ENCODE measurements around the gene SORCS3. TPM values are rescaled to one million over a fixed set of nuclear protein-coding genes. Genes with fewer than 3 reads are reported as not detected.

Gene SORCS3
- total and polyA plus RNA-seq, 2 donors (not counting 1 experiment from before 2014, with no cell fraction given): not detected

DNA sequence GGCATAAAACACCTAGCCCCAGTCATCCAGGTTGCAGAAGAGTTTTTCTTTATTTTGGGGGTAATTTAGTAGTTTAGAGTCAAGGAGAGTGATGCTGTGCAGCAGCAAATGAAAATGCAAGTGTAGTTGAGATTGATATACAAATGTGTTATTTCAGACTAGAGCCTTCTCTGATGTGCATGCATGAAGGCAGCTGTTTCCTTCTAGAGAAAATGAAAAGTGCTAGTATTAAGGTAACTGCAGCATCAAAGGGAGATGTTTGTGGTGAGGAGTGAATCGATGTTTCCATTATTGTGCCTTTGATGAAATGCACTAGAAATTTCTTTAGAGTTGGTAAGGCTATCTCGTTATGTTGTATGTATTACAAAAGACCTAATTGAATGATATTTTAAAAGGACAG is 339.3 kb downstream of the SORCS3 start:
- DNase-seq (no peak), ATAC-seq (ENCODE audit: low read depth) (no peak)
- POLR2A ChIA-PET: no interaction called here
- intact Hi-C loops (cut with micrococcal nuclease): no loop called here
- CTCF ChIA-PET: no interaction called here
- H4K20me1 ChIP-seq (ENCODE audit: control insufficient read depth, insufficient read depth, low read length, poor library complexity, severe bottlenecking): no peaks in the 10 kb centered on the region
- H3K4me3 Mint-ChIP-seq: no peak overlapping the region
- H3K4me2 ChIP-seq (replicated peaks; ENCODE audit: low read depth, low read length, poor library complexity, severe bottlenecking): no peak overlapping the region
- no peak overlapping the region for H3K27ac ChIP-seq (ENCODE audit: low read length in 2 of 2)
- no peaks in the 10 kb centered on the region for H3K4me1 Mint-ChIP-seq
- no peaks in the 10 kb centered on the region for H3K27me3 Mint-ChIP-seq
- no peaks in the 10 kb centered on the region for H3K9me3 ChIP-seq (ENCODE audit: control extremely low read depth in 1 of 3, control insufficient read depth in 2 of 3, insufficient read depth in 1 of 3, low read length in 2 of 3)
- no CpG with 5 or more reads among the region's 2 CpGs for WGBS (ENCODE audit: insufficient coverage)
- H2AFZ ChIP-seq (ENCODE audit: insufficient read depth, low read depth, low read length, poor library complexity, severe bottlenecking): no peak overlapping the region
- no peaks in the 10 kb centered on the region for H3K9me3 Mint-ChIP-seq (ENCODE audit: insufficient read depth)
- H3K36me3 ChIP-seq (replicated peaks in 1 of 2; ENCODE audit: control extremely low read depth in 1 of 2, control insufficient read depth in 1 of 2, extremely low read depth in 1 of 2, insufficient read depth in 2 of 2, low read length in 1 of 2): no peaks in the 10 kb centered on the region
- no peaks in the 10 kb centered on the region for H3K4me1 ChIP-seq (ENCODE audit: control insufficient read depth in 2 of 2, insufficient read depth in 2 of 2, low read length in 2 of 2)
- TF ChIP-seq EZH2 (IDR thresholded peaks at IDR 0.05; ENCODE audit: borderline replicate concordance, insufficient read depth, low read depth, low read length, poor library complexity, severe bottlenecking): no peak
- TF ChIP-seq CTCF (IDR thresholded peaks at IDR 0.05): no peak
- H3K9ac ChIP-seq (ENCODE audit: low read length): no peak overlapping the region
- no peaks in the 10 kb centered on the region for H3K27me3 ChIP-seq (replicated peaks in 1 of 4; ENCODE audit: control extremely low read depth in 1 of 4, control insufficient read depth in 3 of 4, insufficient read depth in 4 of 4, low read length in 3 of 4)
- no peak overlapping the region for H3K4me3 ChIP-seq (ENCODE audit: control extremely low read depth in 1 of 5, extremely low read depth in 1 of 5, insufficient read depth in 1 of 5, low read depth in 2 of 5, low read length in 4 of 5)
- no peaks in the 10 kb centered on the region for H3K79me2 ChIP-seq (ENCODE audit: control insufficient read depth, insufficient read depth, low read length)
- no peak overlapping the region for H3K27ac Mint-ChIP-seq

DNA sequence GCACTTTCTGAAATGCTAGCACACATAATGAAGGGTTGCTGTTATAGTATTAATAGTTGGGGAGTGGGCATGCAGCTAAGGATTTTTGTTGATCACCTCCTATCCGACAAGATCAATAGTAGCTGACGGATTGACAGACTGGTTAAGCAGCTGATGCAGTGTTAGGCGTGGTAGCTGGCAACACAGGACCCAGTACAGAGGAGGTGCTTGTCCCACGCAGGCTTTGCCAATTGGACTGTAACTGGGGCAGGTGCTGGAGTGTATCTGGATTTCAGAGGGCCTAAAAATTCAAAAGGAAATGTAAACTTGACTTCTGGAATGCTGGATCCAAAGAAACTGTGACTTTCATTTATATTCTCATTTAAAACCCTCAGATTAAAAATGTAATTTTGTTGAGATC is 340.9 kb downstream of the SORCS3 start:
- H4K20me1 ChIP-seq (ENCODE audit: control insufficient read depth, insufficient read depth, low read length, poor library complexity, severe bottlenecking): no peaks in the 10 kb centered on the region
- no peak overlapping the region for H3K9ac ChIP-seq (ENCODE audit: low read length)
- H3K9me3 ChIP-seq (ENCODE audit: control extremely low read depth in 1 of 3, control insufficient read depth in 2 of 3, insufficient read depth in 1 of 3, low read length in 2 of 3): no peaks in the 10 kb centered on the region
- H2AFZ ChIP-seq (ENCODE audit: insufficient read depth, low read depth, low read length, poor library complexity, severe bottlenecking): no peak overlapping the region
- H3K4me1 Mint-ChIP-seq: no peaks in the 10 kb centered on the region
- DNase-seq (no peak), ATAC-seq (ENCODE audit: low read depth) (no peak)
- 97% methylated on average over 4 of the region's 4 CpGs for WGBS (ENCODE audit: insufficient coverage)
- H3K9me3 Mint-ChIP-seq (ENCODE audit: insufficient read depth): peaks cover 6% of the 10 kb centered on the region
- intact Hi-C loops (cut with micrococcal nuclease): no loop called here
- ChIA-PET POLR2A (no interaction called here), CTCF (no interaction called here)
- no peak for TF ChIP-seq EZH2 (IDR thresholded peaks at IDR 0.05; ENCODE audit: borderline replicate concordance, insufficient read depth, low read depth, low read length, poor library complexity, severe bottlenecking)
- no peak overlapping the region for H3K4me3 ChIP-seq (ENCODE audit: control extremely low read depth in 1 of 5, extremely low read depth in 1 of 5, insufficient read depth in 1 of 5, low read depth in 2 of 5, low read length in 4 of 5)
- no peak overlapping the region for H3K4me2 ChIP-seq (replicated peaks; ENCODE audit: low read depth, low read length, poor library complexity, severe bottlenecking)
- no peak overlapping the region for H3K4me3 Mint-ChIP-seq
- no peak overlapping the region for H3K27ac Mint-ChIP-seq
- H3K27ac ChIP-seq (ENCODE audit: low read length in 2 of 2): no peak overlapping the region
- H3K27me3 ChIP-seq (replicated peaks in 1 of 4; ENCODE audit: control extremely low read depth in 1 of 4, control insufficient read depth in 3 of 4, insufficient read depth in 4 of 4, low read length in 3 of 4): no peaks in the 10 kb centered on the region
- no peaks in the 10 kb centered on the region for H3K27me3 Mint-ChIP-seq
- H3K79me2 ChIP-seq (ENCODE audit: control insufficient read depth, insufficient read depth, low read length): no peaks in the 10 kb centered on the region
- no peaks in the 10 kb centered on the region for H3K4me1 ChIP-seq (ENCODE audit: control insufficient read depth in 2 of 2, insufficient read depth in 2 of 2, low read length in 2 of 2)
- no peaks in the 10 kb centered on the region for H3K36me3 ChIP-seq (replicated peaks in 1 of 2; ENCODE audit: control extremely low read depth in 1 of 2, control insufficient read depth in 1 of 2, extremely low read depth in 1 of 2, insufficient read depth in 2 of 2, low read length in 1 of 2)

Measured in B cell (primary cell).